Endothelial cell (in vitro differentiated cells): ENCODE measurements around the gene ZSCAN1. TPM values are rescaled to one million over a fixed set of nuclear protein-coding genes. Genes with fewer than 3 reads are reported as not detected.

Source experiments
- DNase-seq: peaks from one replicate; pipeline ENCODE4 v3.0.0; 2021; ENCODE audit warnings: low spot score
- H3K27ac Mint-ChIP-seq: one replicate; pipeline ENCODE4 v1.8.0; 2021; ENCODE audit warnings: mixed read lengths, inconsistent platforms; ENCODE audit not compliant: unreplicated experiment
- H3K27me3 Mint-ChIP-seq: one replicate; pipeline ENCODE4 v1.8.0; 2021; ENCODE audit warnings: mild to moderate bottlenecking, moderate library complexity, mixed read lengths, inconsistent platforms; ENCODE audit not compliant: unreplicated experiment
- H3K36me3 Mint-ChIP-seq: one replicate; pipeline ENCODE4 v1.8.0; 2021; ENCODE audit warnings: mild to moderate bottlenecking, low read depth, mixed read lengths, inconsistent platforms; ENCODE audit not compliant: unreplicated experiment
- H3K4me1 Mint-ChIP-seq: one replicate; pipeline ENCODE4 v1.8.0; 2021; ENCODE audit warnings: mild to moderate bottlenecking, mixed read lengths, inconsistent platforms; ENCODE audit not compliant: unreplicated experiment
- H3K4me3 Mint-ChIP-seq: one replicate; pipeline ENCODE4 v1.8.0; 2021; ENCODE audit warnings: mild to moderate bottlenecking, mixed read lengths, inconsistent platforms; ENCODE audit not compliant: unreplicated experiment
- H3K9me3 Mint-ChIP-seq: one replicate; pipeline ENCODE4 v1.8.0; 2021; ENCODE audit warnings: mixed read lengths, inconsistent platforms; ENCODE audit not compliant: unreplicated experiment
- total RNA-seq: library from RNA; stranded (reverse); fragmentation: NEBNext Ultra II Directional; extraction: Animal tissue kit (Norgen Biotek cat#: 25700); gene quantifications from one replicate; pipeline ENCODE4 v1.2.1, GENCODE V29; 2021; ENCODE audit not compliant: unreplicated experiment
- TF ChIP-seq, protein P1 (sequence below): fragments of 200-600 bp; sonication (generic); IDR thresholded peaks from one replicate; pipeline ENCODE4 v1.5.0; 2021; ENCODE audit warnings: antibody characterized with exemption; ENCODE audit not compliant: unreplicated experiment

ZSCAN1 gene
- total RNA-seq, 1 donor from 2014 or later, result not detected

DNA sequence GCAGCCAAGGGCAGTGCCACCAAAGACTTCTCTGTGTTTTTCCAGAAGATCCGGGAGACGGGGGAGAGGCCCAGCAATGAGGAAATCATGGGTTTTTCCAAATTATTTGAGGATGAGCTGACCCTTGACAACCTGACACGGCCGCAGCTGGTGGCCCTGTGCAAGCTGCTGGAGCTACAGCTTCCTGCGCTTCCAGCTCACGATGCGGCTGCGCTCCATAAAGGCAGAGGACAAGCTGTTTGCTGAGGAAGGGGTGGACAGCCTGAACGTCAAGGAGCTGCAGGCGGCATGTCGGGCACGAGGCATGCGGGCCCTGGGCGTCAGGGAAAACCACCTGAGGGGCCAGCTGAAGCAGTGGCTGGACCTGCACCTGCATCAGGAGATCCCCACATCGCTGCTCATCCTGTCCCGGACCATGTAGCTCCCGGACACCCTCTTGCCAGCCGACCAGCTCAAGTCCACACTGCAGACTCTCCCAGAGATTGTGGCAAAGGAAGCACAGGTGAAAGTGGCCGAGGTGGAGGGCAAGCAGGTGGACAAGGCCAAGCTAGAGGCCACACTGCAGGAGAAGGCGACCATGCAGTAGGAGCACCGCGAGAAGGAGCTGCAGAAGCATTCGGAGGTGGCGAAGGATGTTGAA is 11.7 kb downstream of the ZSCAN1 start:
- no peak for DNase-seq
- Mint-ChIP-seq H3K27ac (no peak overlapping the region), H3K9me3 (peaks cover 54% of the 10 kb centered on the region), H3K4me1 (no peaks in the 10 kb centered on the region), H3K36me3 (peaks cover 49% of the 10 kb centered on the region), H3K27me3 (peaks cover 19% of the 10 kb centered on the region), H3K4me3 (no peak overlapping the region)
- TF ChIP-seq, protein P1, sequence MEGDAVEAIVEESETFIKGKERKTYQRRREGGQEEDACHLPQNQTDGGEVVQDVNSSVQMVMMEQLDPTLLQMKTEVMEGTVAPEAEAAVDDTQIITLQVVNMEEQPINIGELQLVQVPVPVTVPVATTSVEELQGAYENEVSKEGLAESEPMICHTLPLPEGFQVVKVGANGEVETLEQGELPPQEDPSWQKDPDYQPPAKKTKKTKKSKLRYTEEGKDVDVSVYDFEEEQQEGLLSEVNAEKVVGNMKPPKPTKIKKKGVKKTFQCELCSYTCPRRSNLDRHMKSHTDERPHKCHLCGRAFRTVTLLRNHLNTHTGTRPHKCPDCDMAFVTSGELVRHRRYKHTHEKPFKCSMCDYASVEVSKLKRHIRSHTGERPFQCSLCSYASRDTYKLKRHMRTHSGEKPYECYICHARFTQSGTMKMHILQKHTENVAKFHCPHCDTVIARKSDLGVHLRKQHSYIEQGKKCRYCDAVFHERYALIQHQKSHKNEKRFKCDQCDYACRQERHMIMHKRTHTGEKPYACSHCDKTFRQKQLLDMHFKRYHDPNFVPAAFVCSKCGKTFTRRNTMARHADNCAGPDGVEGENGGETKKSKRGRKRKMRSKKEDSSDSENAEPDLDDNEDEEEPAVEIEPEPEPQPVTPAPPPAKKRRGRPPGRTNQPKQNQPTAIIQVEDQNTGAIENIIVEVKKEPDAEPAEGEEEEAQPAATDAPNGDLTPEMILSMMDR, result no peak

DNA sequence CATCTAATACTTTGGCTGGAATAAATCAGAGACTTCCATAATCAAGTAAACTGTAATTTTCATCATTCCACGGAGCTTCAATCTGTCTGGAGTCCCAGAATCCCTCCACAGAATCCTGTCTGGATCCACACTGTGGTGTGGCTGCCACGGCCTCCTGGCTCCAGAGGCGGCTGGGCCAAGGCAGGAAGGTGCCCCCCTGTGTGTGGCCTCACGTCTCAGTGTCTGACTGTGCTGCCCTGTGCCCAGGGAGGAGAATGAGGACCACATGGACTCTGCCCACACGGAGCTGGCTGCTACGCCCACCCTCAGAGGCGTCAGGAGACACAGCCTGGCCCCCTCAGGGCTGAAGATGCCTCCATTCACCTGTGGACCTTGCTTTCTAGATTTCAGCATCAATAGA is 13.0 kb downstream of the ZSCAN1 start:
- H3K4me1 Mint-ChIP-seq, result no peaks in the 10 kb centered on the region
- H3K27me3 Mint-ChIP-seq, result peaks cover 20% of the 10 kb centered on the region
- no peak overlapping the region for H3K4me3 Mint-ChIP-seq
- TF ChIP-seq, protein P1, result no peak
- peaks cover 41% of the 10 kb centered on the region for H3K36me3 Mint-ChIP-seq
- no peak for DNase-seq
- H3K9me3 Mint-ChIP-seq, result peaks cover 53% of the 10 kb centered on the region
- no peak overlapping the region for H3K27ac Mint-ChIP-seq

DNA sequence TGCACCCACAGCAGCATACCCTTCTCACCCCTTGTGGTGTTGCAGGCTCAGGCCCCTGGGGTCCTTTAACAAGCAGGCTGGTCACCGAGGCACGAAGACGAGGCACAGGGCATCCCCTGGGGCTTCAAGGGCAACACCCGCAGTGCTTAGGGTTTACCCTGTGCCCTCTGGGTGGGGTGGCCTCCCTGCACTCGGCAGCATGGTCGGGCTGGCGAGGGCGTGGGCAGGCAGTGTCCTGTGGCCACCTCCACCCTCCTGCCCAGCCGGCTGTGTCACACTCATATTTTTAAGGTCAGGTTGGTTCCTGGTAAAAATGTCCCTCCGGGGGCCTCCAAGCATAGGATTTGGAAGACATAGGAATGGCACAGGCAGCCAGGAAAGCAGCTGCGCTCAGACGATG is 13.8 kb downstream of the ZSCAN1 start:
- TF ChIP-seq, protein P1, result no peak
- Mint-ChIP-seq H3K4me1 (no peaks in the 10 kb centered on the region), H3K4me3 (no peak overlapping the region), H3K27ac (no peak overlapping the region), H3K27me3 (peaks cover 21% of the 10 kb centered on the region), H3K9me3 (peaks cover 48% of the 10 kb centered on the region), H3K36me3 (peaks cover 45% of the 10 kb centered on the region)
- DNase-seq, result no peak

DNA sequence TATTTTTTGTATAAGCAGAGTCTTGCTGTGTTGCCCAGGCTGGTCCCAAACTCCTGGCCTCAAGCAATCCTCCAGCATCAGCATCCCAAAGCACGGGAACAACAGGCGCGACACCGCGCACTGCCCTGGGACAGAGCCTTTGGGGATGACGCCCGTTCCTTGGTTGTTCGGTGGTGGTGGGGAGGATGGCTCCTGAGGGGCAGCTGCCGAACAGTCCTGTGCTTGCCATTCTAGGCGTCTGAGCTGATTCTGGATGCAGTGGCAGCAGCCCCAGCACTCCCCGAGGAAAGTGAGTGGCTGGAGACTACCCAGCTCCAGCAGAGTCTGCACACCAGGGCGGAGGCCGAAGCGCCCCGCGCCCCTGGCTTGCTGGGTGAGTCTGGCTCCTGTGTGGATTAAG is 18.4 kb downstream of the ZSCAN1 start:
- peaks cover 42% of the 10 kb centered on the region for H3K36me3 Mint-ChIP-seq
- H3K27ac Mint-ChIP-seq, result no peak overlapping the region
- peaks cover 24% of the 10 kb centered on the region for H3K27me3 Mint-ChIP-seq
- TF ChIP-seq, protein P1, result no peak
- H3K4me1 Mint-ChIP-seq, result no peaks in the 10 kb centered on the region
- H3K4me3 Mint-ChIP-seq, result no peak overlapping the region
- peaks cover 50% of the 10 kb centered on the region for H3K9me3 Mint-ChIP-seq
- no peak for DNase-seq

DNA sequence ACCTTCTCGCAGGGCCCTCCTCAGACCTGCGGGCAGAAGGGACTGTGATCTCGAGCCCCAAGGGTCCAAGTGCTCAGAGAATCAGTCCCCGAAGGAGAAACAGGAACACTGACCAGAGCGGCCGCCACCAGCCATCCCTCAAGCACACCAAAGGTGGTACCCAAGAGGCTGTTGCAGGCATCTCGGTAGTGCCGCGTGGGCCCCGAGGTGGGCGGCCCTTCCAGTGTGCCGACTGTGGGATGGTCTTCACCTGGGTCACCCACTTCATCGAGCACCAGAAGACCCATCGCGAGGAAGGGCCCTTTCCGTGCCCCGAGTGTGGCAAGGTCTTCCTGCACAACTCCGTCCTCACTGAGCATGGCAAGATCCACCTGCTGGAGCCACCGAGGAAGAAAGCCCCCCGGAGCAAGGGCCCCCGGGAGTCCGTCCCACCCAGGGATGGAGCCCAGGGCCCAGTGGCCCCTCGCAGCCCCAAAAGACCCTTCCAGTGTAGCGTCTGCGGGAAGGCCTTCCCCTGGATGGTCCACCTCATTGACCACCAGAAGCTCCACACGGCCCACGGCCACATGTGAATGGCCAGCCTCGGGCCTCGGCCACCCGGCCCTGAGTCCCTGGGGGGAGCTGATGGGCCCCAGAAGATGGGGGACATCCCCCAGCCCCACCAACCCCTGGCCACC is 19.8 kb downstream of the ZSCAN1 start:
- TF ChIP-seq, protein P1, result no peak
- H3K9me3 Mint-ChIP-seq, result peaks cover 49% of the 10 kb centered on the region
- peaks cover 25% of the 10 kb centered on the region for H3K27me3 Mint-ChIP-seq
- H3K27ac Mint-ChIP-seq, result no peak overlapping the region
- no peaks in the 10 kb centered on the region for H3K4me1 Mint-ChIP-seq
- H3K4me3 Mint-ChIP-seq, result no peak overlapping the region
- H3K36me3 Mint-ChIP-seq, result peaks cover 40% of the 10 kb centered on the region
- no peak for DNase-seq
